Stomach (tissue), 4 donors: ENCODE results near the gene CD58.

ENCODE experiments used
- EP300 ChIP-seq: sonication (generic); formaldehyde crosslinking; IDR thresholded peaks from one replicate; pipeline ENCODE4 v1.6.1; 2017; ENCODE audit warnings: antibody characterized with exemption
- POLR2A ChIP-seq, 4 donors: fragments of 450-650 bp; IDR thresholded peaks; one replicate each; pipeline ENCODE4 v1.6.1; 2016; ENCODE audit warnings: antibody characterized with exemption in 4 of 4, control low read depth in 2 of 4, mild to moderate bottlenecking in 1 of 4, moderate library complexity in 1 of 4
- POLR2AphosphoS5 ChIP-seq, 3 donors: sonication (generic); formaldehyde crosslinking; IDR thresholded peaks; one replicate each; pipeline ENCODE4 v1.6.1; 2016; ENCODE audit warnings: antibody characterized with exemption in 3 of 3
- TF ChIP-seq, protein P1 (sequence below), 7 experiments: fragments of 450-650 bp in 4 of 7; fragments of 200-600 bp in 3 of 7; sonication (generic) in 3 of 7; IDR thresholded peaks; one replicate each; pipeline ENCODE4 v1.5.1; 2016 to 2019; ENCODE audit warnings: antibody characterized with exemption in 7 of 7, control low read depth in 2 of 7, mild to moderate bottlenecking in 1 of 7

DNA sequence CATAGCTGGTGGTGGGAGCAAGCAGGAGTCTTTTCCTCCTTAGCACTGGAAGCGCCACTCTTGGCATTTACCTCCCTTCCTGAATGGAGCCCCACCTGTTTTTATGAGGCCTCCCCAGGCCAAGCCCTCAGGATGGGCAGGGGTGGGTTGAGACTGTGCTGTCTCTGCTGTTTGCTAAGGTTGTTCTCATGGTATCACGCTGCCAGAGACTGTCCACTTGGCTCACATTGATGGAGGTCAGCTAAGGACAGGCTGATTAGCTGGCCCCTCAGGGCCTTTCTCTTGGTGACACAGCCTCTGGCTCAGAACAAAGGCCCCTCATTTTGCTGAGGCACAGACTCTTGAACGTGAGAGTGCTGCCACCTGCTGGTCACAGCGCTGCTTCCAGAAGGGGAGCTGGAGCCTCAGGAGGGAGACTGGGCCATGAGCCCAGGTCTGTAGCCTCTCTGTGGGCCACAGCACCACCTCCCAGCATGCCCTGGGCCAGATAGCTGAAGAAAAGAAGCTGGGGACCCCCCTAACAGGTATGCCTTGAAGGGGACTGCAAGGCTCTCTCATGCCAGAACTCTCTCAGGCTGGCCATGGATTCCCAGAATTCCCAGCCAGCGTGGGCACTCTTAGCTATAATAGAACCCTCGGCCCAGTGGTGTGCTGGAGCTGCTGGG, 85.6 kb downstream of the CD58 start:
- TF ChIP-seq POLR2A (IDR thresholded peaks at IDR 0.05), result no peak
- TF ChIP-seq, protein P1, sequence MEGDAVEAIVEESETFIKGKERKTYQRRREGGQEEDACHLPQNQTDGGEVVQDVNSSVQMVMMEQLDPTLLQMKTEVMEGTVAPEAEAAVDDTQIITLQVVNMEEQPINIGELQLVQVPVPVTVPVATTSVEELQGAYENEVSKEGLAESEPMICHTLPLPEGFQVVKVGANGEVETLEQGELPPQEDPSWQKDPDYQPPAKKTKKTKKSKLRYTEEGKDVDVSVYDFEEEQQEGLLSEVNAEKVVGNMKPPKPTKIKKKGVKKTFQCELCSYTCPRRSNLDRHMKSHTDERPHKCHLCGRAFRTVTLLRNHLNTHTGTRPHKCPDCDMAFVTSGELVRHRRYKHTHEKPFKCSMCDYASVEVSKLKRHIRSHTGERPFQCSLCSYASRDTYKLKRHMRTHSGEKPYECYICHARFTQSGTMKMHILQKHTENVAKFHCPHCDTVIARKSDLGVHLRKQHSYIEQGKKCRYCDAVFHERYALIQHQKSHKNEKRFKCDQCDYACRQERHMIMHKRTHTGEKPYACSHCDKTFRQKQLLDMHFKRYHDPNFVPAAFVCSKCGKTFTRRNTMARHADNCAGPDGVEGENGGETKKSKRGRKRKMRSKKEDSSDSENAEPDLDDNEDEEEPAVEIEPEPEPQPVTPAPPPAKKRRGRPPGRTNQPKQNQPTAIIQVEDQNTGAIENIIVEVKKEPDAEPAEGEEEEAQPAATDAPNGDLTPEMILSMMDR (IDR thresholded peaks at IDR 0.05), result peak in 5 of 7 experiments; percentile 81 to 94 (median 90)
- no peak for TF ChIP-seq EP300
- peak in 1 of 3 donors; percentile 67 for TF ChIP-seq POLR2AphosphoS5 (IDR thresholded peaks at IDR 0.05)
